ENCODE measurements around the gene RAPGEF2. TPM values are rescaled to one million over a fixed set of nuclear protein-coding genes. Genes with fewer than 3 reads are reported as not detected.

The RAPGEF2 gene
- total and polyA plus RNA-seq, 9 of the 15 experiments (the other 6 are each of a cell fraction or from before 2014, with no cell fraction given): 3.1 to 32.6 (median 23.1) TPM

DNA sequence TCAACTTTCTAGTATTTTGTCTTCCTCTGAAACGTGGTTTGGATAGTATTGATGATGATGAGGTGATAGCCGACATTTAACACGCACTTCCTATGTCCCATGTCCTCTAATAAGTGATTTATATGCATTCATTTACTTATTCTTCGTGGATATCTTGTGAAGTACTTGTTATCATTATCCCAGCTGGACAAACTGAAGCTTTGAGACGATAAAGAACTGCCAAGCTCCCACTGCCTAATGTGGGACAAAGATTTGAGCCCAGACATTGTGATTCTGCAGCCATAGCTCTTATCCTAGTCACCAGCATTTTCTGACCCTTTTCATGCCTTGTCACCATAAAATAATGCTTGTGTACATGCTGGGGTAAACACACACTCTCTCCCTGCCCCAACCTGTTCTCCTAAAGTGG, 92.5 kb downstream of the RAPGEF2 start (continued):
- TF ChIP-seq NR2F6 (CRISPR knock-in tag; IDR thresholded peaks at IDR 0.05) (no peak), PHB2 (IDR thresholded peaks at IDR 0.05; ENCODE audit: low read depth) (peak; percentile 80), ZC3H8 (IDR thresholded peaks at IDR 0.05) (no peak), JUND (IDR thresholded peaks at IDR 0.05; ENCODE audit: borderline replicate concordance, low read depth, low read length) (no peak), JUND (tag; IDR thresholded peaks at IDR 0.05; ENCODE audit: borderline replicate concordance, low read depth, low read length) (no peak), NRF1 (conservative IDR thresholded peaks at IDR 0.05 in 1 of 2, IDR thresholded peaks at IDR 0.05 in 1 of 2) (no peak), U2AF2 (optimal IDR thresholded peaks at IDR 0.05; ENCODE audit: low read depth, low read length) (no peak), ZNF766 (CRISPR knock-in tag; conservative IDR thresholded peaks at IDR 0.05) (0 out of 2 replicates have a peak, but pooled peaks have one; percentile 57), TAL1 (IDR thresholded peaks at IDR 0.05) (peak; percentile 95), FOXK2 (conservative IDR thresholded peaks at IDR 0.05 in 1 of 2, IDR thresholded peaks at IDR 0.05 in 1 of 2; ENCODE audit: low read depth in 2 of 2) (peak; percentile 68 to 84; a peak in 3 of 4 replicates), ZNF232 (CRISPR knock-in tag; IDR thresholded peaks at IDR 0.05) (no peak), HDAC2 (IDR thresholded peaks at IDR 0.05) (0 out of 2 replicates have a peak, but pooled peaks have one; percentile 50), ELF2 (CRISPR knock-in tag; IDR thresholded peaks at IDR 0.05) (no peak), HMGN3 (IDR thresholded peaks at IDR 0.05; ENCODE audit: borderline replicate concordance, extremely low read depth, insufficient read length, low read depth, low read length) (peak; percentile 25)
- TF ChIP-seq, protein P1, sequence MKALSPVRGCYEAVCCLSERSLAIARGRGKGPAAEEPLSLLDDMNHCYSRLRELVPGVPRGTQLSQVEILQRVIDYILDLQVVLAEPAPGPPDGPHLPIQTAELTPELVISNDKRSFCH (CRISPR knock-in tag; IDR thresholded peaks at IDR 0.05): no peak
- TF ChIP-seq, protein P1 (tag; IDR thresholded peaks at IDR 0.05): no peak
- TF ChIP-seq, protein P2, sequence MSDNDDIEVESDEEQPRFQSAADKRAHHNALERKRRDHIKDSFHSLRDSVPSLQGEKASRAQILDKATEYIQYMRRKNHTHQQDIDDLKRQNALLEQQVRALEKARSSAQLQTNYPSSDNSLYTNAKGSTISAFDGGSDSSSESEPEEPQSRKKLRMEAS (CRISPR knock-in tag; IDR thresholded peaks at IDR 0.05): no peak
- TF ChIP-seq, protein P3, sequence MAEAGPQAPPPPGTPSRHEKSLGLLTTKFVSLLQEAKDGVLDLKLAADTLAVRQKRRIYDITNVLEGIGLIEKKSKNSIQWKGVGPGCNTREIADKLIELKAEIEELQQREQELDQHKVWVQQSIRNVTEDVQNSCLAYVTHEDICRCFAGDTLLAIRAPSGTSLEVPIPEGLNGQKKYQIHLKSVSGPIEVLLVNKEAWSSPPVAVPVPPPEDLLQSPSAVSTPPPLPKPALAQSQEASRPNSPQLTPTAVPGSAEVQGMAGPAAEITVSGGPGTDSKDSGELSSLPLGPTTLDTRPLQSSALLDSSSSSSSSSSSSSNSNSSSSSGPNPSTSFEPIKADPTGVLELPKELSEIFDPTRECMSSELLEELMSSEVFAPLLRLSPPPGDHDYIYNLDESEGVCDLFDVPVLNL (CRISPR knock-in tag; IDR thresholded peaks at IDR 0.05; ENCODE audit: low read depth): no peak
- TF ChIP-seq, protein P4, sequence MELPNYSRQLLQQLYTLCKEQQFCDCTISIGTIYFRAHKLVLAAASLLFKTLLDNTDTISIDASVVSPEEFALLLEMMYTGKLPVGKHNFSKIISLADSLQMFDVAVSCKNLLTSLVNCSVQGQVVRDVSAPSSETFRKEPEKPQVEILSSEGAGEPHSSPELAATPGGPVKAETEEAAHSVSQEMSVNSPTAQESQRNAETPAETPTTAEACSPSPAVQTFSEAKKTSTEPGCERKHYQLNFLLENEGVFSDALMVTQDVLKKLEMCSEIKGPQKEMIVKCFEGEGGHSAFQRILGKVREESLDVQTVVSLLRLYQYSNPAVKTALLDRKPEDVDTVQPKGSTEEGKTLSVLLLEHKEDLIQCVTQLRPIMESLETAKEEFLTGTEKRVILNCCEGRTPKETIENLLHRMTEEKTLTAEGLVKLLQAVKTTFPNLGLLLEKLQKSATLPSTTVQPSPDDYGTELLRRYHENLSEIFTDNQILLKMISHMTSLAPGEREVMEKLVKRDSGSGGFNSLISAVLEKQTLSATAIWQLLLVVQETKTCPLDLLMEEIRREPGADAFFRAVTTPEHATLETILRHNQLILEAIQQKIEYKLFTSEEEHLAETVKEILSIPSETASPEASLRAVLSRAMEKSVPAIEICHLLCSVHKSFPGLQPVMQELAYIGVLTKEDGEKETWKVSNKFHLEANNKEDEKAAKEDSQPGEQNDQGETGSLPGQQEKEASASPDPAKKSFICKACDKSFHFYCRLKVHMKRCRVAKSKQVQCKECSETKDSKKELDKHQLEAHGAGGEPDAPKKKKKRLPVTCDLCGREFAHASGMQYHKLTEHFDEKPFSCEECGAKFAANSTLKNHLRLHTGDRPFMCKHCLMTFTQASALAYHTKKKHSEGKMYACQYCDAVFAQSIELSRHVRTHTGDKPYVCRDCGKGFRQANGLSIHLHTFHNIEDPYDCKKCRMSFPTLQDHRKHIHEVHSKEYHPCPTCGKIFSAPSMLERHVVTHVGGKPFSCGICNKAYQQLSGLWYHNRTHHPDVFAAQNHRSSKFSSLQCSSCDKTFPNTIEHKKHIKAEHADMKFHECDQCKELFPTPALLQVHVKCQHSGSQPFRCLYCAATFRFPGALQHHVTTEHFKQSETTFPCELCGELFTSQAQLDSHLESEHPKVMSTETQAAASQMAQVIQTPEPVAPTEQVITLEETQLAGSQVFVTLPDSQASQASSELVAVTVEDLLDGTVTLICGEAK (IDR thresholded peaks at IDR 0.05): no peak
- TF ChIP-seq, protein P4 (CRISPR knock-in tag; IDR thresholded peaks at IDR 0.05): no peak
